ENCODE data around the gene TPX2. TPM values are rescaled to one million over a fixed set of nuclear protein-coding genes. Genes with fewer than 3 reads are reported as not detected.

The TPX2 gene
- total RNA-seq, 5 donors from 2014 or later (not counting 1 experiment from before 2014, with no cell fraction given), result 0.99 to 3.0 (median 1.4) TPM

DNA sequence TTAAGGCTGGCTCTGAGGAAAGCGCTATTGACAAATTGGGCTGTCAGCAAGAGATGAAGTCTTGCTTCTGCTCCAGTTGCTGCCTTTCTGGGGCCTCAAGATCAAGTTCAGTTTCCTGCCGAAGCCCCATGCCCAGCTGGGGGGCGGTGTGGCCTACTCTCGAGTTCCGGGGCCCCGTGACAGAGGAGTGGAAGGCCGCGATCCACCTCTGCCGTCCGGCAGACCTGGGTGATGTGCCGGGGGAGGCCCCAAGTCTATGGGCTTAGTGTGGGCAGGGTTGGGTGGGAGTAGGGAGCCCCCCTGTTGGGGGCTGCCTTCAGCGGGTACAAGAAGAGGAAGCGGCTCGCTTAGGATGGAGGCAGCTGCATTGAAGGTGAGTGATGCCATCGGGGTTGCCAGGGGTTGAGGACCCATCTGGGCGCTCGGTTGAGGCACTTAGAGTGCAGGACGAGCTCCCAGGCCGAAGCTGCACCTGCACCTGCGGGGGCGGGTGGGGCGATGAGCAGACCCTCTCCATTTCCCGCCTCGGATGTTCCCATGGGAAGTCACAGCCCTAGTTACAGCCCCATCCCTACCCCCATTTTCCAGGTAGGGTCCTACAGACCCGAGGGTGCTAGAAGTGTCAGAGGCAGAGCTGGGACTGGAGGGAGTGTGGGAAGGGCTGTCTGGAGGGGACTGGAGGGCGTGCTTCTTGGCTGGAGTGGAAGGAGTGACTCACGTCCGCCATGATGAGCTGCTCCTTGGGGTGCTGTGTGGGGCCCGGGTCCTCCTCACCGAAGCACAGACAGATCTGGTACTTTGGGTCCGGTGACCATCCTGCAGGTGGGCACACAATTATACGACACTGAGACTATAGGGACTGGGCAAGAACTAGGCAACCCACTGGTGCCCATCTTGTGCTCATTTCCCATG, 109.3 kb downstream of the TPX2 start:
- Histone ChIP-seq H3K9me3 (no peaks in the 10 kb centered on the region), H3K36me3 (ENCODE audit: control insufficient read depth in 2 of 2, extremely low read depth in 1 of 2, insufficient read depth in 1 of 2, low read length in 1 of 2) (no peaks in the 10 kb centered on the region), H3K27ac (ENCODE audit: low read length) (no peak overlapping the region), H3K4me1 (ENCODE audit: control insufficient read depth in 1 of 2, extremely low read depth in 1 of 2, insufficient read depth in 2 of 2, low read length in 2 of 2) (peaks cover 0 to 6% of the 10 kb centered on the region in 2 experiments), H3K27me3 (replicated peaks in 1 of 2; ENCODE audit: control insufficient read depth in 2 of 2, extremely low read depth in 1 of 2, insufficient read depth in 2 of 2, low read length in 1 of 2) (peaks cover 0 to 41% of the 10 kb centered on the region in 2 experiments), H3K4me3 (ENCODE audit: control insufficient read depth in 1 of 2, extremely low read depth in 1 of 2, low read length in 1 of 2) (no peak overlapping the region)
- Mint-ChIP-seq H3K36me3 (no peaks in the 10 kb centered on the region), H3K27ac (no peak overlapping the region), H3K27me3 (peaks cover 11 to 30% of the 10 kb centered on the region in 2 donors), H3K4me3 (no peak overlapping the region), H3K4me1 (peaks cover 0 to 1% (median 0%) of the 10 kb centered on the region in 3 donors), H3K9me3 (no peaks in the 10 kb centered on the region)
- ATAC-seq (replicated peaks in 1 of 4) (no peak), DNase-seq (no peak)
- CTCF ChIA-PET, result interaction anchor here in 1 of 2 donors (2.2 kb wide), 1 partner anchor 103 kb away, joined by 5 read pairs; the partner anchor contains the start of gene PDRG1
- POLR2A ChIA-PET, result no interaction called here
- WGBS (ENCODE audit: insufficient coverage), result 70% methylated on average over 21 of the region's 32 CpGs

DNA sequence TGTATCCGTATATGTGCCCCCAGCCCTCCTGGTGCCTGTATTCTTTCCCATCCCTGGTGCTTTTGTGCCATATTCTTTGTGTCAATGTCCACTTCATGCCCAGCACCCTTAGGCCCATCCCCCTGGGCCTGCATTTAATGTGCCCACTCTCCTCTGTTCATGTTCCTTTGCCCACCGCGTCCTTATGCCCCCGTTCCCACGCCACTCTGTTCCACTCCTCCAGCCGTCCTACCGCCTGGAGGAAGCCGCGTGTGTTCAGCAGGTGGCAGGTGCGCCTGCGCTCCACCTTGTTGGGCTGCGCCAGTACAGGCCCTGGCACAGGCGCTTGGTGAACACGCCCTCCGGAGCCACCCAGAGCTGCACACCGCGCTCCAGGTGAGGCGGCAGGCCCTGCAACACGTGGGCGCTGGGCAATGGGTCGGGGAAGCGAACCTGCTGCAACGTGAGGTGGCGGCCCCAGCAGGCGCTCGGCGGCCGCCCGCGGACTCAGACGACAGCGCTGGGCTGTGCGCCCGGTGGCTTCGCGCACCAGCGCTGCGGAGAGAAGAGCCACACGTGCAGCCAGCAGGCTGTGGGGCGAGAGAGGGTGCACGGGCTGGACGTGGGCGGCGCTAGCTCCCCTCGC, 110.3 kb downstream of the TPX2 start:
- H3K27me3 ChIP-seq (replicated peaks in 1 of 2; ENCODE audit: control insufficient read depth in 2 of 2, extremely low read depth in 1 of 2, insufficient read depth in 2 of 2, low read length in 1 of 2), result peaks cover 0 to 46% of the 10 kb centered on the region in 2 experiments
- Mint-ChIP-seq H3K9me3 (no peaks in the 10 kb centered on the region), H3K27me3 (peaks cover 15 to 34% of the 10 kb centered on the region in 2 donors), H3K27ac (no peak overlapping the region), H3K4me1 (peaks cover 0 to 1% (median 0%) of the 10 kb centered on the region in 3 donors), H3K4me3 (no peak overlapping the region), H3K36me3 (no peaks in the 10 kb centered on the region)
- POLR2A ChIA-PET, result no interaction called here
- CTCF ChIA-PET, result no interaction called here
- DNase-seq (no peak), ATAC-seq (replicated peaks in 1 of 4) (no peak)
- H3K27ac ChIP-seq (ENCODE audit: low read length), result no peak overlapping the region
- H3K9me3 ChIP-seq, result no peaks in the 10 kb centered on the region
- H3K4me3 ChIP-seq (ENCODE audit: control insufficient read depth in 1 of 2, extremely low read depth in 1 of 2, low read length in 1 of 2), result no peak overlapping the region
- H3K4me1 ChIP-seq (ENCODE audit: control insufficient read depth in 1 of 2, extremely low read depth in 1 of 2, insufficient read depth in 2 of 2, low read length in 2 of 2), result peaks cover 0 to 6% of the 10 kb centered on the region in 2 experiments
- H3K36me3 ChIP-seq (ENCODE audit: control insufficient read depth in 2 of 2, extremely low read depth in 1 of 2, insufficient read depth in 1 of 2, low read length in 1 of 2), result no peaks in the 10 kb centered on the region
- 70% methylated on average over 30 of the region's 45 CpGs for WGBS (ENCODE audit: insufficient coverage)

Other genes with a start within 250 kb of the TPX2 start
- gene HM13, start 224.8 kb upstream of the TPX2 start, total RNA-seq, result 100 to 1,000 TPM; 108 to 149 (median 140) TPM
- gene ID1, start 134.0 kb upstream of the TPX2 start, total RNA-seq, result 10 to 100 TPM in 1 of 5 donors, 1 to 10 TPM in 4; 1.4 to 11.2 (median 2.2) TPM
- gene COX4I2, start 101.4 kb upstream of the TPX2 start, total RNA-seq, result not detected
- 10 to 100 TPM; 26.6 to 33.8 (median 27.7) TPM for gene BCL2L1, start 16.4 kb upstream of the TPX2 start, total RNA-seq
- gene MYLK2, start 80.1 kb downstream of the TPX2 start, total RNA-seq, result not detected
- gene FOXS1, start 106.3 kb downstream of the TPX2 start, total RNA-seq, result not detected
- not detected for gene DUSP15, start 131.2 kb downstream of the TPX2 start, total RNA-seq
- gene TTLL9, start 131.3 kb downstream of the TPX2 start, total RNA-seq, result under 1 TPM in 1 of 5 donors, not detected in 4; 0.16 TPM
- 10 to 100 TPM in 3 of 5 donors, 1 to 10 TPM in 2; 7.5 to 14.5 (median 11.6) TPM for gene PDRG1, start 212.8 kb downstream of the TPX2 start, total RNA-seq
- gene XKR7, start 228.9 kb downstream of the TPX2 start, total RNA-seq, result not detected

All from T-cell (primary cell).